Adrenal gland (tissue), 5 donors: ENCODE data around the gene NLGN2.

Source experiments
- POLR2A ChIP-seq, 2 donors: fragments of 450-650 bp; IDR thresholded peaks; one replicate each; pipeline ENCODE4 v1.6.1; 2017; ENCODE audit warnings: antibody characterized with exemption in 2 of 2, mild to moderate bottlenecking in 2 of 2, moderate library complexity in 1 of 2
- TF ChIP-seq, protein P1 (sequence below), 6 experiments: fragments of 450-650 bp in 4 of 6; fragments of 200-600 bp in 2 of 6; sonication (generic) in 1 of 6; IDR thresholded peaks; 1 replicate in 5 of 6; 2 replicates in 1 of 6; pipeline versions ENCODE4 v1.5.1 to v1.8.0; 2016 to 2021; ENCODE audit warnings: antibody characterized with exemption in 6 of 6, mild to moderate bottlenecking in 2 of 6, moderate library complexity in 1 of 6
- donor health status: DM: no; HTN: no; CAD: no.

GRCh38 chr17:7382901-7383300 is 24.7 kb upstream of the NLGN2 start:
- TF ChIP-seq, protein P1, sequence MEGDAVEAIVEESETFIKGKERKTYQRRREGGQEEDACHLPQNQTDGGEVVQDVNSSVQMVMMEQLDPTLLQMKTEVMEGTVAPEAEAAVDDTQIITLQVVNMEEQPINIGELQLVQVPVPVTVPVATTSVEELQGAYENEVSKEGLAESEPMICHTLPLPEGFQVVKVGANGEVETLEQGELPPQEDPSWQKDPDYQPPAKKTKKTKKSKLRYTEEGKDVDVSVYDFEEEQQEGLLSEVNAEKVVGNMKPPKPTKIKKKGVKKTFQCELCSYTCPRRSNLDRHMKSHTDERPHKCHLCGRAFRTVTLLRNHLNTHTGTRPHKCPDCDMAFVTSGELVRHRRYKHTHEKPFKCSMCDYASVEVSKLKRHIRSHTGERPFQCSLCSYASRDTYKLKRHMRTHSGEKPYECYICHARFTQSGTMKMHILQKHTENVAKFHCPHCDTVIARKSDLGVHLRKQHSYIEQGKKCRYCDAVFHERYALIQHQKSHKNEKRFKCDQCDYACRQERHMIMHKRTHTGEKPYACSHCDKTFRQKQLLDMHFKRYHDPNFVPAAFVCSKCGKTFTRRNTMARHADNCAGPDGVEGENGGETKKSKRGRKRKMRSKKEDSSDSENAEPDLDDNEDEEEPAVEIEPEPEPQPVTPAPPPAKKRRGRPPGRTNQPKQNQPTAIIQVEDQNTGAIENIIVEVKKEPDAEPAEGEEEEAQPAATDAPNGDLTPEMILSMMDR (IDR thresholded peaks at IDR 0.05) = no peak
- no peak for TF ChIP-seq POLR2A (IDR thresholded peaks at IDR 0.05)
